IgD-negative memory B cell (primary cell): ENCODE measurements around the gene NCOR2. TPM values are rescaled to one million over a fixed set of nuclear protein-coding genes. Genes with fewer than 3 reads are reported as not detected.
"Not testable (repeated sequence)": the region's sequence is repeated elsewhere in the genome, so short reads cannot be mapped to it uniquely, and the experiment has no call there.

ENCODE experiments used
- H3K27ac Mint-ChIP-seq, 3 donors: one replicate each; pipeline ENCODE4 v1.8.0; 2020 to 2022; ENCODE audit warnings: mild to moderate bottlenecking in 3 of 3, mixed read lengths in 3 of 3, moderate library complexity in 1 of 3
- H3K27me3 Mint-ChIP-seq: one replicate; pipeline ENCODE4 v1.8.0; 2021; ENCODE audit warnings: mixed read lengths
- H3K36me3 Mint-ChIP-seq: one replicate; pipeline ENCODE4 v1.8.0; 2020; ENCODE audit warnings: mild to moderate bottlenecking, mixed read lengths
- H3K4me1 Mint-ChIP-seq, 3 donors: one replicate each; pipeline ENCODE4 v1.8.0; 2020 to 2022; ENCODE audit warnings: mixed read lengths in 3 of 3, mild to moderate bottlenecking in 1 of 3
- H3K4me3 Mint-ChIP-seq, 4 donors: one replicate each; pipeline ENCODE4 v1.8.0; 2020 to 2022; ENCODE audit warnings: mild to moderate bottlenecking in 4 of 4, mixed read lengths in 4 of 4, moderate library complexity in 3 of 4
- H3K9me3 Mint-ChIP-seq, 3 donors: one replicate each; pipeline ENCODE4 v1.8.0; 2020 to 2021; ENCODE audit warnings: mixed read lengths in 3 of 3, mild to moderate bottlenecking in 1 of 3
- polyA plus RNA-seq: library from polyadenylated mRNA; unstranded; fragments of 300-500 nt; fragmentation: Illumina TruSeq; gene quantifications from one replicate; pipeline ENCODE4 v1.2.3, GENCODE V29; 2021

NCOR2 gene
- polyA plus RNA-seq, 1 donor from 2014 or later, result 9.9 TPM

GRCh38 chr12:124592050-124592449, 24.6 kb upstream of the NCOR2 start:
- H3K27ac Mint-ChIP-seq, result no peak overlapping the region
- H3K4me1 Mint-ChIP-seq, result peaks cover 13 to 14% (median 14%) of the 10 kb centered on the region in 3 donors
- H3K4me3 Mint-ChIP-seq, result peak overlapping the region in 1 of 4 donors; percentile 87
- peaks cover 0 to 5% (median 0%) of the 10 kb centered on the region in 3 donors for H3K9me3 Mint-ChIP-seq
- H3K27me3 Mint-ChIP-seq, result peaks cover 6% of the 10 kb centered on the region
- no peaks in the 10 kb centered on the region for H3K36me3 Mint-ChIP-seq

GRCh38 chr12:124590447-124590846, 23.0 kb upstream of the NCOR2 start:
- no peak overlapping the region for H3K4me3 Mint-ChIP-seq
- H3K27me3 Mint-ChIP-seq, result peaks cover 7% of the 10 kb centered on the region
- H3K27ac Mint-ChIP-seq, result no peak overlapping the region
- peaks cover 0 to 5% (median 0%) of the 10 kb centered on the region in 3 donors for H3K9me3 Mint-ChIP-seq
- no peaks in the 10 kb centered on the region for H3K36me3 Mint-ChIP-seq
- peaks cover 11 to 14% (median 13%) of the 10 kb centered on the region in 3 donors for H3K4me1 Mint-ChIP-seq

GRCh38 chr12:124588751-124589267, 21.4 kb upstream of the NCOR2 start:
- H3K27ac Mint-ChIP-seq, result no peak overlapping the region
- H3K9me3 Mint-ChIP-seq, result peaks cover 0 to 5% (median 0%) of the 10 kb centered on the region in 3 donors
- no peak overlapping the region for H3K4me3 Mint-ChIP-seq
- H3K4me1 Mint-ChIP-seq, result peaks cover 11 to 14% (median 13%) of the 10 kb centered on the region in 3 donors
- H3K27me3 Mint-ChIP-seq, result peaks cover 7% of the 10 kb centered on the region
- no peaks in the 10 kb centered on the region for H3K36me3 Mint-ChIP-seq

- H3K27me3 Mint-ChIP-seq, result peaks cover 7% of the 10 kb centered on the region
- H3K36me3 Mint-ChIP-seq, result no peaks in the 10 kb centered on the region
- H3K4me3 Mint-ChIP-seq, result no peak overlapping the region
- no peak overlapping the region for H3K27ac Mint-ChIP-seq
- peaks cover 8 to 11% (median 10%) of the 10 kb centered on the region in 3 donors for H3K4me1 Mint-ChIP-seq
- H3K9me3 Mint-ChIP-seq, result peaks cover 0 to 5% (median 0%) of the 10 kb centered on the region in 3 donors
Observed at GRCh38 chr12:124588018-124588634, 20.7 kb upstream of the NCOR2 start.

- Mint-ChIP-seq H3K27ac (no peak overlapping the region), H3K4me3 (no peak overlapping the region), H3K27me3 (peaks cover 7% of the 10 kb centered on the region), H3K4me1 (peaks cover 0 to 3% (median 2%) of the 10 kb centered on the region in 3 donors), H3K9me3 (peaks cover 0 to 5% (median 0%) of the 10 kb centered on the region in 3 donors), H3K36me3 (no peaks in the 10 kb centered on the region)
Observed at GRCh38 chr12:124586756-124587155, 19.3 kb upstream of the NCOR2 start.

- peaks cover 12% of the 10 kb centered on the region for H3K27me3 Mint-ChIP-seq
- not testable (repeated sequence) for H3K9me3 Mint-ChIP-seq, H3K4me1 Mint-ChIP-seq, H3K27ac Mint-ChIP-seq, H3K36me3 Mint-ChIP-seq, H3K4me3 Mint-ChIP-seq
Observed at GRCh38 chr12:124584494-124584893, 17.1 kb upstream of the NCOR2 start.

- H3K27me3 Mint-ChIP-seq, result peaks cover 12% of the 10 kb centered on the region
- peaks cover 0 to 2% (median 0%) of the 10 kb centered on the region in 3 donors for H3K4me1 Mint-ChIP-seq
- no peak overlapping the region for H3K4me3 Mint-ChIP-seq
- H3K9me3 Mint-ChIP-seq, result no peaks in the 10 kb centered on the region
- no peak overlapping the region for H3K27ac Mint-ChIP-seq
- no peaks in the 10 kb centered on the region for H3K36me3 Mint-ChIP-seq
Observed at GRCh38 chr12:124583854-124584253, 16.4 kb upstream of the NCOR2 start.

GRCh38 chr12:124582108-124582424, 14.7 kb upstream of the NCOR2 start:
- Mint-ChIP-seq H3K27me3 (peaks cover 10% of the 10 kb centered on the region), H3K4me1 (no peaks in the 10 kb centered on the region), H3K4me3 (no peak overlapping the region), H3K27ac (no peak overlapping the region), H3K36me3 (no peaks in the 10 kb centered on the region), H3K9me3 (peaks cover 0 to 4% (median 0%) of the 10 kb centered on the region in 3 donors)

GRCh38 chr12:124581307-124582107, 14.1 kb upstream of the NCOR2 start:
- Mint-ChIP-seq H3K27ac (peak overlapping the region in 1 of 3 donors; percentile 67), H3K27me3 (peaks cover 10% of the 10 kb centered on the region), H3K4me3 (no peak overlapping the region), H3K9me3 (peaks cover 0 to 6% (median 0%) of the 10 kb centered on the region in 3 donors), H3K4me1 (no peaks in the 10 kb centered on the region), H3K36me3 (no peaks in the 10 kb centered on the region)

GRCh38 chr12:124579921-124580517, 12.6 kb upstream of the NCOR2 start:
- Mint-ChIP-seq H3K27ac (no peak overlapping the region), H3K4me1 (no peaks in the 10 kb centered on the region), H3K36me3 (no peaks in the 10 kb centered on the region), H3K4me3 (no peak overlapping the region), H3K9me3 (peaks cover 0 to 7% (median 0%) of the 10 kb centered on the region in 3 donors), H3K27me3 (peaks cover 9% of the 10 kb centered on the region)

- H3K4me1 Mint-ChIP-seq, result no peaks in the 10 kb centered on the region
- peaks cover 9% of the 10 kb centered on the region for H3K27me3 Mint-ChIP-seq
- no peak overlapping the region for H3K27ac Mint-ChIP-seq
- no peaks in the 10 kb centered on the region for H3K36me3 Mint-ChIP-seq
- peaks cover 0 to 7% (median 0%) of the 10 kb centered on the region in 3 donors for H3K9me3 Mint-ChIP-seq
- no peak overlapping the region for H3K4me3 Mint-ChIP-seq
Observed at GRCh38 chr12:124578854-124579253, 11.4 kb upstream of the NCOR2 start.

- Mint-ChIP-seq H3K9me3 (peaks cover 0 to 7% (median 0%) of the 10 kb centered on the region in 3 donors), H3K4me3 (no peak overlapping the region), H3K27ac (no peak overlapping the region), H3K36me3 (no peaks in the 10 kb centered on the region), H3K27me3 (peaks cover 9% of the 10 kb centered on the region), H3K4me1 (no peaks in the 10 kb centered on the region)
Observed at GRCh38 chr12:124578445-124578844, 11.0 kb upstream of the NCOR2 start.

- Mint-ChIP-seq H3K4me3 (no peak overlapping the region), H3K36me3 (no peaks in the 10 kb centered on the region), H3K27ac (peak overlapping the region in 1 of 3 donors; percentile 70), H3K9me3 (peaks cover 0 to 7% (median 0%) of the 10 kb centered on the region in 3 donors), H3K4me1 (no peaks in the 10 kb centered on the region), H3K27me3 (peaks cover 9% of the 10 kb centered on the region)
Observed at GRCh38 chr12:124577986-124578385, 10.6 kb upstream of the NCOR2 start.

GRCh38 chr12:124577374-124577773, 10.0 kb upstream of the NCOR2 start:
- Mint-ChIP-seq H3K4me3 (peak overlapping the region in 1 of 4 donors; percentile 54), H3K27me3 (peaks cover 7% of the 10 kb centered on the region), H3K4me1 (no peaks in the 10 kb centered on the region), H3K27ac (peak overlapping the region in 1 of 3 donors; percentile 70), H3K9me3 (peaks cover 0 to 7% (median 0%) of the 10 kb centered on the region in 3 donors), H3K36me3 (no peaks in the 10 kb centered on the region)

GRCh38 chr12:124576061-124576650, 8.7 kb upstream of the NCOR2 start:
- Mint-ChIP-seq H3K9me3 (peaks cover 0 to 7% (median 0%) of the 10 kb centered on the region in 3 donors), H3K4me1 (no peaks in the 10 kb centered on the region), H3K36me3 (no peaks in the 10 kb centered on the region), H3K27me3 (peaks cover 5% of the 10 kb centered on the region), H3K4me3 (no peak overlapping the region), H3K27ac (no peak overlapping the region)
